HG02798 (cell line): ENCODE data around the gene SFXN4.
"Not testable (repeated sequence)": the region's sequence is repeated elsewhere in the genome, so short reads cannot be mapped to it uniquely, and the experiment has no call there.

Experiments used
- ATAC-seq: cut with Tn5 transposase; IDR thresholded peaks from one replicate; pipeline ENCODE4 v1.9.1; 2021; ENCODE audit warnings: mild to moderate bottlenecking; ENCODE audit not compliant: unreplicated experiment, poor library complexity

SFXN4 gene

GRCh38 chr10:119149157-119149556 is 16.4 kb downstream of the SFXN4 start:
- no peak for ATAC-seq

DNA sequence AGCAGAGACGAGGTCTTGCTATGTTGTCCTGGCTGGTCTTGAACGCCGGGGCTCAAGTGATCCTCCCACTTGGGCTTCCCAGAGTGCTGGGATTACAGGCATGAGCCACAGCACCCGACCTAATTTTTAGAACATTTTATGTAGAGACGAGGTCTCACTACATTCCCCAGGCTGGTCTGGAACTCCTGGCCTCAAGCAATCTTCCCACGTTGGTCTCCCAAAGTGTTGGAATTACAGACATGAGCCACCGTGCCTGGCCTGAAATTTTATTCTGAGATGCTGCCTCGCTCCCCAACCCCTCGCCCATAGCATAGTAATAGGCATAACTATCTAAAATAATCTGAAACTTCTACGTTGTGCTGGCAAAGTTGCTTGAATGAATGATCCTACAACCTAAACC is 21.9 kb downstream of the SFXN4 start:
- ATAC-seq: no peak

DNA sequence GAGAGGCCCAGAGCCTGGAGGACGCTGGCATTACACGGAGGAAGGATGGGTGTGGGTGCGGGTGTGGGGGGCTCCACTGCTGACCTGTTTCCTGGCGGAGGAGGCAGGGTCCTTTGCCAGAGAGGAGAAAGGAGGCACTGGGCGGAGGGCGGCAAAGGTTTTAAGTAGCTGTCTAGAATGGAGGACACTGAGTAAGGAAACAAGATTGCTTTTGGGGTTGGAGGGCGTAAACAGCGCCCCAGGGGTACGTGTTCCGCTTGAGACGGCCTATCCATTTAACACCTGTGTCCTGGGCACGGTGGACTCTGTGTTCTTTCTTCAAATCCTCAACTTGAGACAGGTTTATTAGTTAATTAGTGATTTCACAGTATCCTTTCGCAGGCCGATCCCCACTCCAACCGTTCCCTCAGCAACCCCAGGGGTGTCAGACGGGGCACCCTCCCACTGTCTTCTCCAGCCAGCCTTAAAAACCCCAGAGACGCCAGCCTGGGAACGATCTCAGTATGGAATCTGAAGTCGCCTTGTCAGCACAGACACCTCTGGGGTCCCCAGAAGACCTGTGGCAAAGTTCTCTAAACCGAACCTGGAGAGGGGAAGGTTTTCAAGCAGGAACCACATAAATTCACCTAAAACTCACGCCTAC is 24.8 kb downstream of the SFXN4 start:
- no peak for ATAC-seq

- ATAC-seq: peak; percentile 49
Observed at GRCh38 chr10:119139464-119140067, 25.9 kb downstream of the SFXN4 start.

DNA sequence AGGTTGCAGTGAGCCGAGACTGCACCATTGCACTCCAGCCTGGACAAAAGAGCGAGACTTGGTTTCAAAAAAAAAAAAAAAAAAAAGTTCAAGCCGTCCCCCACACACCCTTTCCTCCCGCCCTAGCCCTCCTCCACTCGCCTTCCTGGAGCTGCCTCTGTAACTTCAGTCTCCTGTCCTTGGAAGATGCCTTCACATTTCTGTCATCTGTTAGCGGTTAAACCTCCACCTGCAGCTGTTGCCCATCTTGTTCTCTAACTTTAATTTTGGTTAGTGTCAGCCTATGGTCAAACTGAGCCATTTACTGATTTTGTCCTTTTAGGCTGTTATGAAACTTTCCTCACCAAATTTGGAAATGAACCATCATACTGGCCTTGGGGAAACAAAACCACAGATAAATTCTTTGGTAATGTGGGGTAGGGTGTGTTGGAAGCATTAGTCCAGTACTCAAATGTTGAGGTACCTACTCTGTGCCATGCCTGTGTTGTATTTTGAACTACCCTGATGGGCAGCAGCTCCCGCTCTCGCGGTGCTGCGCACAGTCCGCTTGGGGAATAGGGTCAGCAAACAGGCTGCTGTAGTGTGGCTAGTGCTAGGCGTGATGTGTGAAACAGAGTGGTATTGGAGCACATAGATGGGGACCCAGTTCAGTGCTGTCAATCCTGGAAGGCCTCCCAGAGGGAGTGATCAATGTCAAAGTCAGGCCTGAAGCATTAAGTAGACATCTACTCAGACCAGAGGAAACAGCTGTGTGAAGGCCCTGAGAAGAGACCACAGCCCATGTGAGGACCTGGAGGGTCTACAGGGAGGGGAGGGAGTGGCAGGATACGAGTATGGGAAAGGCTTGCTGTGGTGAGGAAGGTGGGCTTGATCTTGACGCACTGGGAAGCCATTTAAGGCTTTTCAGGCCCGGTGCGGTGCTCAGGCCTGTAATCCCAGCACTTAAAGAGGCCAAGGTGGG is 26.9 kb downstream of the SFXN4 start:
- ATAC-seq: no peak

GRCh38 chr10:119137878-119138277 is 27.6 kb downstream of the SFXN4 start:
- ATAC-seq: not testable (repeated sequence)

- no peak for ATAC-seq
Observed at GRCh38 chr10:119136084-119136483, 29.4 kb downstream of the SFXN4 start.

GRCh38 chr10:119135513-119135881 is 30.0 kb downstream of the SFXN4 start:
- ATAC-seq: no peak

DNA sequence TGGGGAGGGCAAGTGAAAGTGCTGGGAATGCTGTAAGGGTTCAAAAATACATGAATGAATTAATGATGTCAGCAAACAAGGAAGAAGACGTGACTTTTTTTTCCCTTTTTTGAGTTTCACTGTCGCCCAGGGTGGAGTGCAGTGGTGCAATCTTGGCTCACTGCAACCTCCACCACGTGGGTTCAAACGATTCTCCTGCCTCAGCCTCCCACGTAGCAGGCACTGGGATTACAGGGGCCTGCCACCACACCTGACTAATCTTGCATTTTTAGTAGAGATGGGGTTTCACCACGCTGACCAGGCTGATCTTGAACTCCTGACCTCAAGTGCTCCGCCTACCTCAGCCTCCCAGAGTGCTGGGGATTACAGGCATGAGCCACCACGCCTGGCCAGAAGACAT is 31.6 kb downstream of the SFXN4 start:
- ATAC-seq: no peak

- ATAC-seq: no peak
Observed at GRCh38 chr10:119132521-119133345, 32.8 kb downstream of the SFXN4 start.

DNA sequence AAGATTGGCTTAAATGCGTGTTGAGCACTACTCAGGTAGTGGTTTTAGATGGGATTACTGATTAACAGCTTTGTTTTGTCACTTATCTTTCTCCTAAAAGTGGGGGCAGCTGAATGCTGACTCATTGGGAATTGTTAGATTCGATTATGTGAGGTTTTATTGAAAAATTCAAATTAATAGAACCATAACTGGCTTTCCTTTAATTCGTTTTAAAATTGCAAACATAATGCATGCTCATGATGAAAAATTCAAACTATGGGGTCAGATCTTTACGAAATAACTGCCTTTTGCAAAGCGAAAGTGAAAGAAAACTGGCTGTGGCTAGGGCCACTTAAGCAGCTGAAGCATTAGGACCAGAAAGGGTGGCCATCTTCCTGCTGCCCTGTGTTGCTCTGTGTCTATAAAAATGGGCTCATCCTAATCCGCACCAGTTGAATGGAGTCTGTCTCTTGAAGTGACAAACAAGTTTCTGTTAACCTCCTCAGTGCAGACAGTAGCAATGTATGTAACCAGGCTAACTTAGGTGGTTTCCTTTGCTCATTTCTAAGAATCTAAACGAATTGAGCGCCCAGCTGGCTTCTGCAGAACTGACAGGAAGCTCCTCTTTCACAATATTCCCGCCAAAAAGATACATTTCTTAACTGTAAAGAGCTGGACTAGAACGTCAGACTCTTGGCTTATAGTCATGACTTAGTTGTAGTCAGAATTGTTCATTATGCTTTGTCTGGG is 33.8 kb downstream of the SFXN4 start:
- no peak for ATAC-seq

GRCh38 chr10:119129721-119130120 is 35.8 kb downstream of the SFXN4 start:
- ATAC-seq: no peak

DNA sequence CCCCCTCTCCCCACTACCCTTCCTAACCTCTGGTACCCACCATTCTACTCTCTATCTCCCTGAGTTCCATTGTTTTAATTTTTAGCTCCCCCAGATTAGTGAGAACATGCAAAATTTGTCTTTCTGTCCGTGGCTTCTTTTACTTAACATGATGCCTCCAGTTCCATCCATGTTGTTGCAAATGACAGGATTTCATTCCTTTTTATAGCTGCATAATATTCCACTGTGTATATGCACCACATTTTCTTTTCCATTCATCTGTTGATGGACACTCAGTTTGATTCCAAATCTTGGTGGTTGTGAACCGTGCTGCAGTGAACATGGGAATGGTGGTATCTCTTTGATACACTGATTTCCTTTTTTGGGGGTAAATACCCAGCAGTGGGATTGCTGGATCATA is 39.6 kb downstream of the SFXN4 start:
- no peak for ATAC-seq

DNA sequence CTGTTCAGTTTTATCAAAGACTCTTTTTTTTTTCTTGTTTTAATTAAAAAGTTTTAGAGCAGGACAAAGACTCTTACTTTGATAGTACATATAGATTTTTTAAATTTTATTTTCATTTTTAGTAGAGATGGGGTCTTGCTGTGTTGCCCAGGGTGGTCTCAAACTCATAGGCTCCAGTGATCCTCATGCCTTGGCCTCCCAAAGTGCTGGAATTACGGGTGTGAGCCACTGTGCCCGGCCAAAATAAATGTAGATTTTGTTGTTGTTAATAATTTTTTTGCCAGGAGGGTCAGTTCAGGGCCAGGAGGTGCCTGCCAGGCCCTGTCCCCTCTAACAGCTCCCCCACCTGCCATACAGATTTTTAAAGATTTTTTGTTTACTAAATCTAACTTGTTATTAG is 44.6 kb downstream of the SFXN4 start:
- ATAC-seq: no peak

- peak; percentile 92 for ATAC-seq
Observed at GRCh38 chr10:119120413-119120867, 45.1 kb downstream of the SFXN4 start.

DNA sequence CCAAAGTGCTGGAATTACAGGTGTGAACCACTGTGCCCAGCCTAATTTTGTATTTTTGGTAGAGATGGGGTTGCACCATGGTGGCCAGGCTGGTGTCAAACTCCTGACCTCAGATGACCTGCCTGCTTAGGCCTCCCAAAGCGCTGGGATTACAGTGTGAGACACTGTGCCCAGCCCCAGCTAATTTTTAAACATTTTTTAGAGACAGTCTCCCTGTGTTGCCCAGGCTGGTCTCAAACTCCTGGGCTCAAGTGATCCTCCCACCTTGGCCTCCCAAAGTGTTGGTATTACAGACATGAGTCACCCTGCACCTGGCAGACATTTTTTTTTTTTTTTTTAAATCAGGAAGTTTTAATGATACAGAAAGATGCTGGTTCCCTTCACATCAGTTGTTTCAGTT is 46.1 kb downstream of the SFXN4 start:
- ATAC-seq: no peak

GRCh38 chr10:119118231-119118630 is 47.3 kb downstream of the SFXN4 start:
- ATAC-seq: no peak

DNA sequence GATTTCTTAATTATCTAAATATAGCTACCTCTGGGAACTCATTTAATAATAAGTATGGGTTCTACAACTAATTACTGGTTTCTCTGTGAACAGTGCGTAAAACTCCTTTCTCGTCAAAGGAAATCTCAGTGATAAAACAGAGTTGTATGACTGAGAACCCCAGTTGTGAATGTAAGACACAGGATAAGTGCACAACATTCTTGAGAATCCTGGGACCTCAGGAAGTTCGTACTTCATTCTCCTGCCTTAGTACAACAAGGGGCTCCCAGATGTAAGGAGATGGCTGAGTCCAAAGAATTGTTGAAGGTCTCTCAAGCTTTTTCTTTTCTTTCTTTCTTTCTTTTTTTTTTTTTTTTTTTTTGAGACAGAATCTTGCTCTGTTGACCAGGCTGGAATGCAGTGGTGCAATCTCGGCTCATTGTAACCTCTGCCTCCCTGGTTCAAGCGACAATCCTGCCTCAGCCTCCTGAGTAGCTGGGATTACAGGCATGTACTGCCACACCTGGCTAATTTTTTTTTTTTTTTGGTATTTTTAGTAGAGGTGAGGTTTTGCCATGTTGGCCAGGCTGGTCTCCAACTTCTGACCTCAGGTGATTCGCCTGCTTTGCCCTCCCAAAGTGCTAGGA is 49.1 kb downstream of the SFXN4 start:
- ATAC-seq: no peak

DNA sequence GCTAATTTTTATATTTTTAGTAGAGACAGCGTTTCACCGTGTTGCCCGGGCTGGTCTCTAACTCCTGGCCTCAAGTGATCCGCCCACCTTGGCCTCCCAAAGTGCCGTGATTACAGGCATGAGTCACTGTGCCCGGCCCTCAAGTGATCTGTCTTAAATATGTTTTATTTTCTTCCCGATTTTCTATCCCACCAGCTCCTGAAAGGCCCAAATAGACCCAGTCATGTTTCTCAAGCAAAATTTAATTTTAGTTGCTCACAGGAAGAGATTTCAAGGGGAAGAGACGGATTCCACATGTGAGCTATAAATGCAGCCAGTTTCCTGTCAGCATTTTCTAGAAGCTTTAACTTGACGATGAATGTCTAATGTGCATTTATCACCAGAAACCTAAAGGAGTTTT is 49.6 kb downstream of the SFXN4 start:
- no peak for ATAC-seq
